Adrenal gland (tissue), 12 donors: ENCODE data around the gene HNRNPC. TPM values are rescaled to one million over a fixed set of nuclear protein-coding genes. Genes with fewer than 3 reads are reported as not detected.

Experiments
- DNase-seq, 7 donors: peaks; one replicate each; pipeline ENCODE4 v3.0.0-alpha.2; 2019 to 2020
- H3K27ac ChIP-seq, 5 donors: fragments of 200-600 bp; sonication (generic) in 4 of 5; 1 replicate in 3 of 5; 2 replicates in 2 of 5; pipeline versions ENCODE4 v1.5.1 to v1.8.0; 2016 to 2020; ENCODE audit warnings: mild to moderate bottlenecking in 1 of 5
- H3K27me3 ChIP-seq: fragments of 200-600 bp; 2 replicates; pipeline ENCODE4 v1.8.0; 2021
- H3K36me3 ChIP-seq, 2 donors: fragments of 200-600 bp; replicated peaks in 1 of 2; 1 replicate in 1 of 2; 2 replicates in 1 of 2; pipeline versions ENCODE4 v1.5.1 to v1.8.0; 2018 to 2022
- H3K4me1 ChIP-seq, 2 donors: fragments of 200-600 bp; replicated peaks in 1 of 2; 1 replicate in 1 of 2; 2 replicates in 1 of 2; pipeline versions ENCODE4 v1.5.1 to v1.8.0; 2018 to 2021
- H3K4me3 ChIP-seq, 4 donors: fragments of 200-600 bp; sonication (generic) in 3 of 4; one replicate each; pipeline ENCODE4 v1.5.1; 2016 to 2018
- H3K9me3 ChIP-seq, 3 donors: fragments of 200-600 bp; sonication (generic) in 1 of 3; replicated peaks in 1 of 3; 1 replicate in 2 of 3; 2 replicates in 1 of 3; pipeline versions ENCODE4 v1.5.1 to v1.8.0; 2016 to 2021
- POLR2A ChIP-seq, 2 donors: fragments of 450-650 bp; IDR thresholded peaks; one replicate each; pipeline ENCODE4 v1.6.1; 2017; ENCODE audit warnings: antibody characterized with exemption in 2 of 2, mild to moderate bottlenecking in 2 of 2, moderate library complexity in 1 of 2
- WGBS, 4 donors: extraction: QIAGEN DNeasy Blood & Tissue Kit in 2 of 4; methylation state at CpG; one replicate each; pipeline versions ENCODE4 v1.1.5 to v1.1.7; 2013 to 2017; 5-methylcytosine and 5-hydroxymethylcytosine counted together
- intact Hi-C, 2 donors: fragments of 100-400 bp; cut with DNase I; formaldehyde crosslinking; loops; one replicate each; pipeline versions ENCODE4 v1.14.1 to v1.15.0; 2022 to 2023
- polyA plus RNA-seq, 3 donors: library from polyadenylated mRNA; stranded (reverse); fragments of 200-250 nt in 2 of 3; fragments of 350-450 nt in 1 of 3; fragmentation: Illumina TruSeq in 1 of 3; extraction: RNeasy Lipid Tissue Mini Kit (QIAGEN cat#74804) in 1 of 3; gene quantifications; one replicate each; pipeline ENCODE4 v1.2.3, GENCODE V29; 2013 to 2014
- total RNA-seq, 9 donors: library from RNA; depleted of rRNA in 4 of 9; stranded (reverse); fragments of >200 nt in 4 of 9; fragments of 120-200 nt in 1 of 9; fragmentation: NEBNext Ultra II Directional in 1 of 9; extraction: Animal tissue kit (Norgen Biotek cat#: 25700) in 1 of 9; gene quantifications; one replicate each; pipeline versions ENCODE4 v1.1.0 to v1.2.4, GENCODE V29; 2013 to 2023
- TF ChIP-seq, protein P1 (sequence below), 6 experiments: fragments of 450-650 bp in 4 of 6; fragments of 200-600 bp in 2 of 6; sonication (generic) in 1 of 6; IDR thresholded peaks; 1 replicate in 5 of 6; 2 replicates in 1 of 6; pipeline versions ENCODE4 v1.5.1 to v1.8.0; 2016 to 2021; ENCODE audit warnings: antibody characterized with exemption in 6 of 6, mild to moderate bottlenecking in 2 of 6, moderate library complexity in 1 of 6
- donor health status: healthy with polysubstance abuse.
- donor health status: Bipolar disorder and iron deficiency.
- donor health status: DM: yes; HTN: yes; CAD: no.
- donor health status: DM: no; HTN: no; CAD: no.
- donor health status: DM: no; HTN: no; CAD: no.
- donor health status: DM: yes; HTN: yes; CAD: no.

HNRNPC gene
- total and polyA plus RNA-seq, 12 donors, result 399 to 905 (median 531) TPM

DNA sequence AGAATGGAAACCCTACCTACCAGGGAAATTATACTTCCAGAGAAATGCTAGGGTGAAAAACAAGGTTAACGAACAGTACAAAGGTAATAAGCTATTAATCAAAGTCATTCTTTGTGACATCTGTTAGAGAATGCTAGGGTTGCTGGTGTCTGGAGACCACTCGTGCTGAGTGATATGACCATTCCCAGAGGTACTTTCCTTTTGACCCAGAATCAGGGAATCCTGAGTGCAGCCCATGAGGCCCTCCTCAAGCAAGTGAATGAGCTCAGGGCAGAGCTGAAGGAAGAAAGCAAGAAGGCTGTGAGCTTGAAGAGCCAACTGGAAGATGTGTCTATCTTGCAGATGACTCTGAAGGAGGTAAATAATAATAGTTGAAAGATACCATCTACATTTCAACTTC lies 42.4 kb upstream of the HNRNPC start:
- no peak overlapping the region for H3K4me3 ChIP-seq
- no peak overlapping the region for H3K27ac ChIP-seq
- DNase-seq, result no peak
- no peaks in the 10 kb centered on the region for H3K36me3 ChIP-seq
- H3K4me1 ChIP-seq, result peaks cover 0 to 6% of the 10 kb centered on the region in 2 donors
- WGBS, 4 donors, result 67 to 84% (median 70%) methylated on average over 2 of the region's 2 CpGs
- intact Hi-C loops, result no loop called here
- TF ChIP-seq, protein P1, sequence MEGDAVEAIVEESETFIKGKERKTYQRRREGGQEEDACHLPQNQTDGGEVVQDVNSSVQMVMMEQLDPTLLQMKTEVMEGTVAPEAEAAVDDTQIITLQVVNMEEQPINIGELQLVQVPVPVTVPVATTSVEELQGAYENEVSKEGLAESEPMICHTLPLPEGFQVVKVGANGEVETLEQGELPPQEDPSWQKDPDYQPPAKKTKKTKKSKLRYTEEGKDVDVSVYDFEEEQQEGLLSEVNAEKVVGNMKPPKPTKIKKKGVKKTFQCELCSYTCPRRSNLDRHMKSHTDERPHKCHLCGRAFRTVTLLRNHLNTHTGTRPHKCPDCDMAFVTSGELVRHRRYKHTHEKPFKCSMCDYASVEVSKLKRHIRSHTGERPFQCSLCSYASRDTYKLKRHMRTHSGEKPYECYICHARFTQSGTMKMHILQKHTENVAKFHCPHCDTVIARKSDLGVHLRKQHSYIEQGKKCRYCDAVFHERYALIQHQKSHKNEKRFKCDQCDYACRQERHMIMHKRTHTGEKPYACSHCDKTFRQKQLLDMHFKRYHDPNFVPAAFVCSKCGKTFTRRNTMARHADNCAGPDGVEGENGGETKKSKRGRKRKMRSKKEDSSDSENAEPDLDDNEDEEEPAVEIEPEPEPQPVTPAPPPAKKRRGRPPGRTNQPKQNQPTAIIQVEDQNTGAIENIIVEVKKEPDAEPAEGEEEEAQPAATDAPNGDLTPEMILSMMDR (IDR thresholded peaks at IDR 0.05), result no peak
- no peak for TF ChIP-seq POLR2A (IDR thresholded peaks at IDR 0.05)
- H3K9me3 ChIP-seq, result no peaks in the 10 kb centered on the region
- H3K27me3 ChIP-seq, result no peaks in the 10 kb centered on the region

DNA sequence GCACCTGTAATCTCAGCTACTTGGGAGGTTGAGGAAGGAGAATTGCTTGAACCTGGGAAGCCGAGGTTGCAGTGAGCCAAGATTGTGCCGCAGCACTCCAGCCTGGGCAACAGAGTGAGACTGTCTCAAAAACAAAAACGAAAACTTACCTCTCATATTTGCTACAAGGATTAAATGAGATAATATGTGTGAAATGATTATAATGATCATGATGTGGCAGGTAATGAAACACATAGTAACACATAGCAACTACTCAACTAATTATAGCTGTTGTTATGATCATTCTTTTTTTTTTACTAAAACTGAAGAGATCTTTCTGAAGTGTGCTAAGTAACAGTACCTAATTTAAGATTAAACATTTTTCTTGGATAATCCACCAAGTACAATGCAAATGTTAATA lies 40.7 kb upstream of the HNRNPC start:
- WGBS, 4 donors, result 90 to 98% (median 93%) methylated on average over 1 to 3 of the region's 3 CpGs
- intact Hi-C loops, result no loop called here

DNA sequence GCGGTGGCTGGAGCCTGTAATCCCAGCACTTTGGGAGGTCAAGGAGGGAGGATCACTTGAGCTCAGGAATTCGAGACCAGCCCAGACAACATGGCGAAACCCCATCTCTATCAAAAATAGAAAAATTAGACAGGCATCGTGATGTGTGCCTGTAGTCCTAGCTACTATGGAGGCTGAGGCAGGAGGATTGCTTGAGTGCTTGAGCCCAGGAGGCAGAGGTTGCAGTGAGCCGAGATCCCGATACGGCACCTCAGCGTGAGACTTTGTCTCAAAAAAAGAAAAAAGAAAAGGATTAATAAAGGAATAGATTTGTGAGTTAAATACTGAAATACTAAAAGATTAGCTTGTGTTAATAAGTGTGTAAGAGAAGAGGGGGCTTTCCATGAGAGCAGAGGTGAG lies 40.0 kb upstream of the HNRNPC start:
- no peaks in the 10 kb centered on the region for H3K36me3 ChIP-seq
- whole genome bisulfite sequencing, 4 donors, result 70 to 77% (median 73%) methylated on average over 8 of the region's 8 CpGs
- no peaks in the 10 kb centered on the region for H3K27me3 ChIP-seq
- no peak for TF ChIP-seq POLR2A (IDR thresholded peaks at IDR 0.05)
- TF ChIP-seq, protein P1 (IDR thresholded peaks at IDR 0.05), result no peak
- H3K9me3 ChIP-seq, result no peaks in the 10 kb centered on the region
- H3K27ac ChIP-seq, result no peak overlapping the region
- intact Hi-C loops, result no loop called here
- peak overlapping the region in 2 of 4 donors; percentile 15 to 43 for H3K4me3 ChIP-seq
- DNase-seq, result no peak
- peaks cover 0 to 6% of the 10 kb centered on the region in 2 donors for H3K4me1 ChIP-seq

More for the DNA sequence above, 40.7 kb upstream of the HNRNPC start:
- DNase-seq, result no peak
- no peaks in the 10 kb centered on the region for H3K36me3 ChIP-seq
- H3K4me3 ChIP-seq, result no peak overlapping the region
- TF ChIP-seq, protein P1 (IDR thresholded peaks at IDR 0.05), result no peak
- no peak for TF ChIP-seq POLR2A (IDR thresholded peaks at IDR 0.05)
- H3K27ac ChIP-seq, result no peak overlapping the region
- no peaks in the 10 kb centered on the region for H3K27me3 ChIP-seq
- H3K4me1 ChIP-seq, result peaks cover 0 to 6% of the 10 kb centered on the region in 2 donors
- H3K9me3 ChIP-seq, result no peaks in the 10 kb centered on the region

DNA sequence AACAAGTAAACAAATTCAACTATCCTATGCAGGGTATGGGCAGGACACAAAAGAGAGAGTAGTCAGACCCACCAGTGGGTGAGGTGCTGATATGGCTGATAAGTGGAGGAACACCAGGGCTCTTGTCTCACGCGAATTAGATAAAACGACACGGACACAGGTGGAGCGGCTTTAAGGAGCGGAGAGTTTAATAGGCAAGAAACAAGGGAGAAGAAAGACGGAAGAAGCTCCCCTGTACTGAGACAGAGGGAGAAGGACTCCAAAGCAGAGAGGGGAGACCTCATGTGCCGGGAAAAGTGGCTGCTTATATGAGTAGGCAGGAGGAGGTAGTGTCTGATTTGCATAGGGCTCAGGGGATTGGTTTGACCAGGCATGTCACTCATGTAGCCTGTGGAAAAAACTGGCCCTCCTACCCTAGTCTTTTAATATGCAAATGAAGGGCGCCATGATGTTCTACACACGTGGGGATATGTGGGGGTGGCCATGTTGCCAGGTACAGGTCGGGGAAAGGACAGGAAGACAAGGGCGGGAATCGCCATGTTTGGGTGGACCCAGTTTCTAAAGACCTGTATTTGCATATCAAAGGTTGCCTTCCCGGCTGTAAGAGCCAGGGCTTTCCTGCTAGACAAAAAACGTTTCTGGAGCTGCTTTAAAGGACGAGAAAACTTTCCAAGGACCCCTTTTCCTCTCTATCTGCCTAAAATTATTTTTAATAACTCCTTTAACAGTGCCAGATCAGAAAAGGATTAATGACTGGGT lies 39.4 kb upstream of the HNRNPC start:
- peaks cover 0 to 6% of the 10 kb centered on the region in 2 donors for H3K4me1 ChIP-seq
- peak; percentile 74 to 94 (median 88) for DNase-seq
- no peaks in the 10 kb centered on the region for H3K36me3 ChIP-seq
- WGBS, 4 donors, result 3 to 5% (median 4%) methylated on average over 16 of the region's 16 CpGs
- H3K27me3 ChIP-seq, result no peaks in the 10 kb centered on the region
- no peaks in the 10 kb centered on the region for H3K9me3 ChIP-seq
- TF ChIP-seq, protein P1 (IDR thresholded peaks at IDR 0.05), result no peak
- peak in 1 of 2 donors; percentile 66 for TF ChIP-seq POLR2A (IDR thresholded peaks at IDR 0.05)
- intact Hi-C loops, result no loop called here
- peak overlapping the region in 2 of 5 donors; percentile 20 to 60 for H3K27ac ChIP-seq
- peak overlapping the region in 3 of 4 donors; percentile 3 to 43 (median 15) for H3K4me3 ChIP-seq
